GM12874 (cell line): Measurements from ENCODE around the gene TSHZ2.

Source experiments
- CTCF ChIP-seq: IDR thresholded peaks from 2 replicates; pipeline ENCODE4 v1.5.1; 2011; ENCODE audit warnings: low read depth, mild to moderate bottlenecking, control low read depth, low read length, moderate library complexity; ENCODE audit not compliant: insufficient read depth

TSHZ2 gene

GRCh38 chr20:52965380-52965779 lies 6.8 kb upstream of the TSHZ2 start:
- no peak for TF ChIP-seq CTCF

DNA sequence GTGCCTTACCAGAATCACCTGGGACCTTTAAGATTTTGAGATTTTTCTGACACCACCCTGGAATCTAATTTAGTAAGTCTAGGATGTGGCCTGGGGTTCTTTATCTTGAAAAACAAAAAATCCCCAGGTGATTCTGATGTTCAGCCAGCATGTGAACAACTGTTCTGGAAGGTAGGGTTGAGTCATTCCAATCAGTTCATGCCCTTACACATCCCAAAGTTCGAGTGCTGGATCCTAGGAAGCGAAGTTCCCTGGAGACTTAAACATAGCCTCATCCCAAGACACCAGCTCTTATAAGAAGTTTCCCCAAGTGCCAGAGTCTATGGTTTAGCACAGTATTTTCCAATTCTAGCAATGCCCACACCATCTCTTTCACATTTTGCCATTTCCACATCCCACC lies 6.3 kb upstream of the TSHZ2 start:
- TF ChIP-seq CTCF = no peak

DNA sequence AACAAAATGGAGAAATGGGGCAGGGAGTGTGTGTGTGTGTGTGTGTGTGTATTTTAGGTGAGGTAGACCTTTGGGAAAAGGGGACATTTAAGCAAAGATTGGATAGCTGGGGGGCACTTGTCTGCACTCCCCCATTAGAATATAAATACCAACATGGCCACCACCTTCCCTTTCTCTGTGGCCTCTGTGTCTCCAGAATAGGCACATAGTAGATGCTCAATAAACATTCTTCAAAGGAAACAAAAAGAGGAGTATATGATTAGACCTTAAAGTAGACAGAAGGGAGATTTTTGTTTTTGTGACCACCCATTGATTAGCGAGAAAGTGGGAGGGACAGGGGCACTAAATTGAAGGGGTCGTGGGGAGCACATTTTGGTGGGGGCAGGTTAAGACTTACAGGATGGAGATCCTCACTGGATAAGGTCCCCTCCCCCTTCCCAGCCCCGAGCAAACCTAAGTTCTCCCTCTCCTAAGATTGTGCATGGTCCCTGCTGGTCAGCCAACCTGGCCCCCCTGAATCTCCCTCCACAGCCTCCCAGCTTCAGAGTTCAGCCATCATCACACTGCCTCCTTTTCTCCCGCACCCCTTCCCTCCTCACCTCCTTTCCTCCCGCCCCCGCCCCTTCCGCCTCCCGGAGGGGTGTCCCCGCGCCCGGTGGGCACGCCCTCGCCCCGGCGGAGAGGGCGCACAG lies 514 bp upstream of the TSHZ2 start:
- TF ChIP-seq CTCF = no peak

GRCh38 chr20:52972965-52973819 lies 1.0 kb downstream of the TSHZ2 start:
- no peak for TF ChIP-seq CTCF

GRCh38 chr20:52974179-52974594 lies 2.0 kb downstream of the TSHZ2 start:
- TF ChIP-seq CTCF = no peak

GRCh38 chr20:52975029-52975732 lies 3.0 kb downstream of the TSHZ2 start:
- TF ChIP-seq CTCF = no peak

GRCh38 chr20:52975803-52976531 lies 3.8 kb downstream of the TSHZ2 start:
- no peak for TF ChIP-seq CTCF
